HG02763 (cell line): ENCODE measurements around the gene ARID1B.

Experiments
- ATAC-seq: cut with Tn5 transposase; IDR thresholded peaks from one replicate; pipeline ENCODE4 v1.9.1; 2021; ENCODE audit warnings: mild to moderate bottlenecking, moderate library complexity; ENCODE audit not compliant: unreplicated experiment

ARID1B gene

DNA sequence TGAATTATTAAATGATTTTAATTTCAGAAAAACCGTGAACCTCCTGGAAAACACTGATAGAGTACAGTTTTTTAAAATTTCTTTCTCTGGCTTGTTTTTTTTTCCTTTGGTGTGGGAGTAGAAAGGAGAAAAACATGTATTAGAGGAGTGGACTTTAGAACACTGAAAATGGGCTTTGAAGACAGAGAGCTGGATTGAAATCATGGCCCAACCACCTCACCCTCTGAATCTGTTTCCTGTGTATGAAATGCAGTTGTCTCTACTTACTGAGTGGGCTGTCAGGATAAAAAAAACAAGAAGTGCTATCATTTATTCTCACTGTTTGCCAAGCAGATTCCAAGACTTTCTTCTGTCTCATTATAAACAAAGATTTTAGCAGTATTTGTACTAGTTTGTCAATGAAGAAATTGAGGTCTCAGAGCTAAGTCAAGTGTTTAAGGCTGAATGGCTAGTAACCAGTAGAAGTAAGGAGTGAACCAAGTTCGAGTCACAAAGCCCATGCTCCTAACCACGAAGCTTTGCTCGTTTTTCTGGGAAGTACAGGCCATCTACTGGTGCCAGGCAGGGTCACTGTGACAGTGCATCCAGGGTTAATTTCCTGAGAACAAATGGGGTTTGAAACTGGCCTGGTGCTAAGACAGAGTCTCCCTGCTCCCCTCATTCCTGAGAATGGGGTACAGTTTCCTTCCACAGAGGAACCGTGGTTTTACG is 289.8 kb downstream of the ARID1B start:
- ATAC-seq: no peak

DNA sequence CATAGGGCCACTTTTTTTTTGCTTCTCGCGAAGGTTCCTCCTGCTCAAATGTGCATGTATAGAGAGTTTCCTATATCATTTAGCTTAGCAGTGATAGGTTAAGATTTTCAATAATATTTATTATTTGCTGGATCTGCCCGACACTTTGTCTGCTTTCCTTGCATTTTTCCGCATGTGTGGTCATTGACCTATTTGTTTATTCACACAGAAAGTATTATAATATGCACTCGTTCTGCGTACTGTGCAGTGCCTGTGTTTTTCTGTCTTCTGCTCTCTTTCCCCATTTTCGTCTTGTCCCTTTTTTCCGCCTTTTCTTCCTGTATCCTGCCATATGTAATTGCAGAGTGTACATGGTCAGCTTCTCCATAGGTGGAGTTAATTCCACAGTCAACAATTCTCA is 290.3 kb downstream of the ARID1B start:
- no peak for ATAC-seq

DNA sequence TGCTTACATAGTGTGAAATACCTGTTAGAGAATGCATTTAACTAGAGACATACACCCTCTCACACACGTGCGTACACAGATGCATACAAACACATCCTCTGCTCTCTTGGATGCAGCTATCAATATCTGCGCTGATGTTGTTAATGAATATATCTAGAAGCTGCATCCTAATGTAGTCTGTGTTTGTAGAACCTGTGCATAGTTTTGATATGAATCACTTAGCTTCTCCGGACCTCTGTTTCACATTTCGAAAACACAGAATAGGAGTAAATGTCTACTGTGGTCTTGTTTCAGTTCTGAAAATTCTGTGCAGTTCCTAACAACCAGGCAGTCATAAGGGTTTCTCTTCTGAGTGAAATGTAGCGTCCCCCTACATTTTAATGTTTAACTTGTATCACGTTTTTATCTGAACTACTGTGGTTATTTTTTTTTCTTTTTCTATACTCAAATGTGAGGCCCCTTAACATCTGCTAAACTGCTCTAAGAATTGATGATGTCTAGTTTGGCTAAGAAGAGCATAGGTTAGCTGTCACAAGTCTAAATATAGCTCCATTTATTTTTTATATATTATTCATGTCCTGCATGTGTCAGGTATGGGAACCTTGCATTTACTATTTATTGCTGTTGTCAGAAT is 291.6 kb downstream of the ARID1B start:
- ATAC-seq: peak; percentile 98

DNA sequence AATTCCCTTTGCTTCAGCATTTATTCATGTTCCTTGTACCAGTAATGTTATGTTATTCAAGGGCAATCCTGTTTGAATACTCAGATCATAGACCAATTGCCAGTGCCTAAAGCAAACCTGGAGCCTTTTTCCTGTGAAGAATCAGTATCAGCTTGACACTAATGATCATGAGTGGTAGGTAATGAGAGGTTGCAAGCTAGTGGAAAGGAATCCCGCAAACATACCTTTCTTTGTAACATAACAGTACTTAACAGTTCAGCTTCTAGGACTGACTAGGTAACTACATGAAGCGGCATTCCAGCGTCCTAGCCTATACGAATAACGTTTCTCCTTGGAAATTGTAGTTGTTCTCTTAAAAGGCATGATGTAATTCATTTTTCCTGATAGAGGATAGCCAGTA is 292.4 kb downstream of the ARID1B start:
- no peak for ATAC-seq

DNA sequence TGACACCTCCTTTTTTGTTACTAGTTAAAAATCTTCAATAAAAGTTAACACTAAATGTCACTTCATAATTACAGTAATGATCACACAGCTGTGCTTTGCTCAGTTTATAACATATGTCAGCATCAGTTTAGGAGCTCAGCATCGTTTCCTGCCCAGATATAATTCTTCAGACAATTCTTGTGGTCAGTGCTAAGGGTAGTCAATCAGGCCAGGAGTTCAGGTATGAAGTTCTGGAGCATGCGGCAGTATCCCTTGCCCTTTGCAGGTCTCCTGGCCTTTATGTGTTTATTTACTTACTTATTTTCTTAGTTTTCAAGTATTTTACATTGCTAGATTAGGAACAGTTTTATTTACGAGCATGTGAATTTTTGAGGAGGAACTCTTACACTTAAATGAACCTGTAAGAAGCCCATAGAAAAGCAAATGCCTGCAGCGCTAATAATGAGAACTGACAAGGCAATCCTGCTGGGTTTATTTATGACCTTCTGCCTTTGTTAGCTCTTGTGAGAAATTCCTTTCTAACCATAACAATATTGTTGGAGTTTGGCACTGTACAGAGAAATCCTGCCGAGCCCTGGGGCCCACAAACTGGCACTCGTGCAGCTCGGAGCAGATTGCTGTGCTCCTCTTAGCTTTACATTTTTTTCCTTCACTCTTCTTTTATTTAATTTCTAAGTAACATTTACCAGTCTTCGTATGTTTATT is 293.4 kb downstream of the ARID1B start:
- ATAC-seq: no peak

DNA sequence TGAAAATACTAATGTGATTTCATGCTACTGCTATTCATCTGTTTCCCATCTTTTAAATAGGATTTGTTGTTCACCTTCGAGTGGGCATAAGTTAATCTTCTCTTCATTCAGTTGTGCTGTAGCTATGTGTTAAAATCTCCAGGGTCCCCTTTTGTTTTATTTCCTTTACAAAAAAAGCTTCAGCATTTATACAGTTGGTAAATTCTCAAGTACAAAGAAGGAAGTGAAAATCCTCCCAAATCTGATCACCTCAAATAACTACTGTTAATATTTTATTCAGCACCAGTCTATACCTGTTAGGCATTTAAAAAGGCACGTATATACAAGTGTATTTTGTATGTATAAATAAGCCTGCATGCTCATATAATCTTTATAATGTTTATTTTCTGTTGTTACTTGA is 294.9 kb downstream of the ARID1B start:
- ATAC-seq: no peak

DNA sequence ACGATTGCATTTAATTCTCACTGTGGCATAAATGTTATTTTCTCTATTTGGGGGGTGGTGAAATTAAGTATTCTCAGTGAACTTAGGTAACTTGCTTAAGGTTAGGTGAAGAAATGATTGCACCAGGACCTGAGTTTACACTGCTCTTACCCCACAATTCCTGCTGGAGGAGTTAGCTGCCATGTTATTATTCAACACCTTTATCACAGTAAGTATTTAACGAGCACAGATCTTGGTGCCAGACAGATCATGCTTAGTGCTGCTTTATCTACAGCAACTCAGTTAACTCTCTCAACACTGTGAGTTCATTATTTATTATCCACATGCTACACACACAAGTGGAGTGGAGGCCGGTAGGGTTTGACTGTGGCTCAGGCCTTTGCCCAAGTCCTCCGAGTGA is 296.4 kb downstream of the ARID1B start:
- ATAC-seq: no peak

DNA sequence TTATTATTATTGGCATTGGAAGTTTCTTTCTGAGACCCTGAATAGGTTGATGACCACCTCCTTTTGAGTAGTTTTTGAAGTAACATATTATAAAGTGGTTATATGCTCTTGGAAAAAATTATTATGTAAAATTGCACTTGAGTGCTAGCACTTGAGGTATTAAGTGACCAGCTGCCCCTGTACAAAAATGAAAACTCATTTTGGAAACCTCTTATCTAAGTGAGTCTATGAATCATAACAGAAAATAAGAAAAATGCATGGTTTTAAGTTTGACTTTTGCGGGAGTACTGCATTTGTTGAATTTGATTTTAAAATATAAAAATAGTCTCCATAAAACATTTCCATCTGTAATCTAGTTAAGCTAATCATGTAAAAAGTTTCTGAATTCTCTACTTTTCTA is 297.8 kb downstream of the ARID1B start:
- ATAC-seq: no peak

DNA sequence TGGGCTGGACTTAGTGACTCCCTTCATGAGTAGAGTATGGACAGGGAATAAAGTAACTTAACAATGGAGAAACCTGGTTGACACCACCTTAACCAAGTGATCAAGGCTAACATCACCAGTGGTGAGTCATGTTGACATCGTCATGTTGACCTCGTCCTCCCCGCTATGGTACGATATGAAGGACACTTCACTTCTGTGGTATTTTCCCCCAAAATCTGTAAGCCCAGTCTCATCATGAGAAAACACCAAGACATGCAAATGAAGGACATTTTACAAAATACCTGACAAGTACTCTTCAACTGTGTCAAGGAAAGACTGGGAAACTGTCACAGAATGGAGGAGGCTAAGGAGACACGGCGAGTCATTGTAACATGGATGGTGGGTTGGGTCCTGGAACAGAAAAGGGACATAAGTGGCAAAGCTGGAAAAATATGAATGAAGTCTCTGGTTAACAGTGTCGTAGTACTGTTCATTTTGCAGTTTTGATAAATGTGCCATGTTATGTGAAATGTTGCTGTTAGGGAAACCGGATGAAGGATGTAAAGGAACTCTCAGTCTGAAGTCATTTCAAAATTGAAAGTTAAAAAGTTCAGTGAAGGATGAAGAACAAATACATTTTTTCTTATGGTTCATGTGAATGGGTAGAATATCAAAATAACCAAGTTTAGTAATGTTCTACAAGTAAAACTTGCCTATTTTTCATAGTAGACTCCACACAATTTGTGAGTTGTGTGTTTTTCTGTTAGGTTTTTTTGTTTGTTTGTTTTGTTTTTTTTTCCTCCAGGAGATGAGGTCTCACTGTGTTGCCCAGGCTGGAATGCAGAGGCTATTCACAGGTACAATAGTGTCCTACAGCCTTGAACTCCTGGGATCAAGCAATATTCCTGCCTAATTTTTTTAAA is 298.6 kb downstream of the ARID1B start:
- ATAC-seq: peak; percentile 74

DNA sequence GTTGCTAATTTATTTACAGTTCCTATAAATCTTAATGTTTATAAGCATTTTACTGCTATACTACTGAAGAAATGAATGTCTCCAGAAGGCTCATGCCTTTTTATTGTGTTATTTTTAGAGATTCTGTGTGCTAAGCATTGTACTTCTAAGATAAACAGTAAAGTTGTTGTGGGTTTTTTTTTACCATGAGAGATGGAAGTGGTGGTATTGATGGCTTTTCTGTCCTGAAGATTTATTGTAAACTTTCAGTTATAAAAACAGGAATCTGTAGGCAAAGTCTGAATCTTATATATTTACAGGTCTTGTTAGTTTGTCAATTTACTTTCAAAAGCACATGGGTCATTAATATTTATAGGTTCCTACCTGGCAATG is 299.3 kb downstream of the ARID1B start:
- no peak for ATAC-seq

DNA sequence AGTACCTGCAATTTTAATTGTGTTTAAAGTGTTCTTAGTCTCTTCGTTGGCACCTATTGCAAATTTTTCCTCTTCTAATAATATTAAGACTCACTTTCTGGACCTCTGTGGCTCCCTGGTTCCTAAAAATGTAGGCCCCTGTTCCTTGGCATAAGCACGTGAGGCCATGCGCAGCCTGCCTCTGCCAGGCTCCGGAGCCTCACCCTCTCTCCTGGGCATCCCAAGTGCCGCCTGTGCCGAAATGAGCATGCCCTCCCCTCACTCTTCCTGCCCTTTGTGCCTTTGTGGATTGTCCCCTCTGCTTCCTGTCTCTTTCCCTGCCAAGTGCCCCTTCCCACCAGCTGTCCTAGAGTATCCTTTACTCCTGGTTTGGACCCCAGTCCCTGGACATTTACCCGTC is 300.1 kb downstream of the ARID1B start:
- no peak for ATAC-seq

DNA sequence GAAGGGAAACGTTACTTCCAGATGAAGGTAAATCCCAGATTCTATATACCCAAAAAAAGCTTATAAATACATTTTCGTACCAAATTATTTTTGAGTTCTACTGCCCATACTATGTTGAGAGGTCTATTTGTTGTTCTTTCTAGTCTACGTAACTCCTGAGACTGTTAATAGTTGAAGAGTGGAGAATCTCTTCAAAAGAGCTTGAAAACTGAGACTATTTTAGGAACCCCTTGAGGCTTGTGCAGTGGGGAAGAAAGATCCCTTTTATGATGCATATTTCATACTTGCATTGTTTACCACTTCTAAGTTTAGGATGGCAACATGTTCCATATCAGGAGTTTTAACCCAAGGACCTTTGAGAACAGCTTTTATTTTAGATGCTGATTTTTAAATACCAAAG is 301.1 kb downstream of the ARID1B start:
- ATAC-seq: no peak

DNA sequence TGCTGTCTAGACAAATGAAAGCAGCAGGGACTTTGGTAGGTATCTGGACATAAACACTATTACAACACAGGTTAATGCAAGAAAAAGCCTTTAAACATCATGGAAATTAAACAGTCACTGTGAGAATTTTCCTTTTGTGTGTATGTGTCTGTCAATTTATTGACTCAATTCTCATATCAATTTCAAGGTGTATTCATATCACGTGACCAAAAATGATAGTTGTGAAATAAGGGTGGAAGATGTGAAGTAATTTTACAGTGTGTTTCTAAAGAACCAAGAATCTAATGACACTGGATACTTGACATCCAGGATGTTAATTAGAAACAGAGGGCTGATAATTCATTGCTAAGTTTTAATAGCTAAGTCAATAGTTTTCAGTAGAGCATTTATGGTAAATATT is 302.1 kb downstream of the ARID1B start:
- ATAC-seq: no peak

DNA sequence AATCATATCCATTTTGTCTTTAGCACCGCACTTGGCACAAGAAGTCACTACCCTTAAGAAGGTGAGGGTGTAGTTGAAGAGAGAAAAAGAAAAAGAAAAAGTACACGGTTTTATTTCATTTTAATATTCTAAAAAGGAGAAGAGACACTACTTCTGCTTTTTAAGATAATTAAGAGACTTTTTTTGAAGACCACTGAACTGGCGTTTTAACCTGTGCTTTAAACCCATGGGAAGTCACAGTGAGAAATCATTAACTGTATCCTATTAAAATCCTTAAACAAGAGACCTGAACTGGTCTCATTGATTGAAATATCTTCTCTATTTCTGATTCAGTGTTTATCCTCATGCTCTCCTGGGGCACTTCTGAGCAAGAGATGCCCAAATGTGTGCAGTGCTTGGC is 302.6 kb downstream of the ARID1B start:
- no peak for ATAC-seq

DNA sequence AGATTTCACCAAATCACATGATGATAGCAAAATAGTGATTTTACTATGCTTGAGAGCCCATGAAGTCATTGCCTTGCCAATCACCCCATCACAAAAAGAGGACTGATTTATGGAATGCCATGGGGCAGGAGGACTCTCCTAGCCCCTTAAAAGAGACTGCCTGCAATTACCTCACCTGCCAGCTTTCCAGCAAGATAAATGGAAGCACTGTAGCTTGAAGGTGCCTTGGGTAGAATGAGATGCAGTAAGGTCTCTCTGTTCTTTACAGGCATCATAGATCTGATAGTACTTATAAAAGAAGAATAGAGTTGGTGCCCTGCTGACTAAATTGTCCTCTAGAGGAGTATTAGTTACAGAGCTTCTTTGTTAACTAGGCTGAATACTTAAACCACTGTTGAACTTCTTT is 303.8 kb downstream of the ARID1B start:
- ATAC-seq: no peak

DNA sequence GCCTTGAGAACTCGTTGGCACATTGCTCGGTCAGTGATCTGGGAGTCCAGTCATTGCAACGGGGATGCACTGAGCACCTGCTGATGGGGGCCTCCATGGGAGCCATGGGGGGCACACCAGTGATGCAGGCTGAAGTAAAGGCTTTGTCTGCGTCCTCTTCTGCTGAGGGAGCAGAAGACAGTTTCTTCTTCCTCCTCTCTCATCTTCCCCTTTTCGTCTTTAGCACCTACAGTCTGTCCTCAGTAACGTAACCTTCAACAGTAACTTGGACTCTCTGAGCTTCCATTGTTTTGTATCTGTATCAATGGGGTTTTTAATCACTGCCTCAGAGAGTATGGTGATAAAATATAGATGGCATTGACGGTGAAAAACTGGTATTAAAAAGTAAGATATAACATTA is 306.2 kb downstream of the ARID1B start:
- no peak for ATAC-seq

DNA sequence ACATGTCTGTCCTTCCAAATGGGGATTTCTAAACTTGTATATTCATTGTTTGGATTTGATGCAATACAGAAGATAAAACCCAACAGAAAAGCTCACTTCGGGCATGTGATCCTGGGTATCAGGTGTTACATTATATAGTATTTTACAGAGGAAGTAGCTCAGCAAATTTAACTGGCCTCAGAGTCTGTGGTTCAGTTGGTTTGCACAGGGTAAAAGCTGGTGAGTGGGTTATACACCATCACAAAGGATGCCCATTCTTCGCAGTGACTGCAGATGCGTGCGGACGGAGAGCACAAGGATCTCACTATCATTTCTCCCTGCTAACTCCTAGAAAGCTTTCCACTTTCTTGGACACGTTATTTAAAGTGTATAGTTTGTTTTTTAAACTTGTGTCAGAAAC is 309.5 kb downstream of the ARID1B start:
- no peak for ATAC-seq

DNA sequence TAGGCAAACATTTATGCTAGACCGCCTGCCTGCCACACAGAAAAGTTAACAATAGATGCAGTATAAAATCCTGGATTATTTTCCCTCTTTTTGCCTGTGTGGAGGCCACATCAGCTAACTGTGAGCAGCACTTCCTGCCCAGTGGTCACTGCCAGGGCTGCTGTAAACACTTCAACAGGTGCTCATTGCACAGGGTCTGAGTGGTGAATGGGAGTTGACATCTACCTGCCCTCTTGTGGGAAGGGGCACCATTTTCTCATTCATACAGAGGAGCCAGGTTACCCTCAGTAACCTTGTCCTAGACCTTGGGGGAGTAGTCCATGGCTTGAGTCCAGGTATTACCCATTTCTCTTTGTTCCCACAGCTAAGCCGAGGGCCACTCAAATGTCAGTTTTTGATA is 310.8 kb downstream of the ARID1B start:
- ATAC-seq: no peak

DNA sequence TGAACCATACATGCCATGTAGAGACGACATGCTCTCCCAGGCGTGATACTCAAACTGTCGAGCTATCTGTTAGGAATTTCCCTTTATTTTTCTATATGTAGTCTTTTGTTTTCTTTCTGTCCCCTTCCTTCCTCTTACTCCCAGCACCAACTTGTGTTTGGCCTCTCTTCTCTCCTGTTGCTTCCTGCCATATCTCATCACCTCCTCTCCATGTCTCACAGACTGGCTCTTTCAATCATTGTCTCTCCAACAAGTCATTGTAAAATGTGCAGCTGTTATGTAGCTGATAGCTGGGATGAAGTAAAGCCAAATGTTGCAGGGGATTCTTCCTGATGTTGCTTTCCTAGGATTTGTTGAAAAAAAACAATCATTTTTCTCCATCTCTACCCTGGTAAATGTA is 311.7 kb downstream of the ARID1B start:
- ATAC-seq: no peak

DNA sequence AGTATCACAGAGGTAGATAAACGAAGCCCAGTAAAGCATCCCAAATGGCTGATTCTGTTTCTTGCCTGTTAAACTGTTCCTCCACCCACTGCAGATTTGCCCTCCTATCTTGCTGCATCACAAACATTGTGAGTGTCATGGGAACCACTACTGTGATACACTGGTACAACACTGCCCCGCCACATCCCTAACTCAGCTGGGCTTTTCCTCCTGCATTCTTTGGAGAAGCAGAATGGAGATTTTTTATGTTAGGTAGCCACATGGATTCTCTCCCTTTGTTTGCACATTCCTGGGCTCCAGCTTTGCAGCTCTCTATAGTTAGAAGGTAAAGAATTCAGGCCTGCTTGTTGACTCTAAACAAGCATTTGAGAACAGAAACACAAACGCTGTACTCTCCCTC is 312.1 kb downstream of the ARID1B start:
- ATAC-seq: no peak

DNA sequence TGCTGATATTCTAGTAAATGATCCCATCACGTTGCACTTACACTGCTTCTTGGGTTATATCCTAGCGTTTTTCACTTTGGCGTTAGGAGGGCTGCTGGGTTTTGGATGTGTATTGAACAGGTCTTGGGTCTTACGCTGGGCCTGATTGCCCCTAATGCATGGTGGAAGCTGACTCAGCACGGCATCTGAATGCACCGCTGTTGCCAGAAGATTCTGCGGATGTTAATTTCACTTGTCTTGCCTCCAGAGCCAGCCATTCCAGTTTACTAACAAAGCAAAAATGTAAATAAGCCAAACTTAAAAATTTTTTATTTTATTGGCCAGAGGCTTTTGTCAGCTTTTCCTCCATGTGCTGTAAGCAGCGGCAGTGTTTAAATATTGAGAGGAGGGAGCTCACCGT is 312.7 kb downstream of the ARID1B start:
- no peak for ATAC-seq
